Right lobe of liver (tissue), 6 donors: ENCODE data around the gene FMN2. TPM values are rescaled to one million over a fixed set of nuclear protein-coding genes. Genes with fewer than 3 reads are reported as not detected.

Experiments
- ATAC-seq, 4 donors: fragments of 200-7000 bp; cut with Tn5 transposase; one replicate each; pipeline ENCODE4 v1.9.1; 2020; ENCODE audit warnings: mild to moderate bottlenecking in 4 of 4, moderate library complexity in 4 of 4
- DNase-seq, 3 donors: peaks; one replicate each; pipeline ENCODE4 v3.0.0-alpha.2; 2020
- H3K27ac ChIP-seq, 3 donors: fragments of 200-600 bp; one replicate each; pipeline ENCODE4 v1.8.0; 2022
- H3K27me3 ChIP-seq, 2 donors: fragments of 200-600 bp; one replicate each; pipeline ENCODE4 v1.8.0; 2022
- H3K36me3 ChIP-seq, 4 donors: fragments of 200-600 bp; sonication (generic) in 1 of 4; one replicate each; pipeline versions ENCODE4 v1.5.1 to v1.8.0; 2017 to 2022; ENCODE audit warnings: control low read depth in 1 of 4
- H3K4me1 ChIP-seq, 4 donors: fragments of 200-600 bp; sonication (generic) in 1 of 4; one replicate each; pipeline versions ENCODE4 v1.5.1 to v1.8.0; 2017 to 2022; ENCODE audit warnings: control low read depth in 1 of 4
- H3K4me3 ChIP-seq, 3 donors: fragments of 200-600 bp; one replicate each; pipeline ENCODE4 v1.8.0; 2022
- H3K9me3 ChIP-seq, 4 donors: fragments of 200-600 bp; sonication (generic) in 1 of 4; one replicate each; pipeline versions ENCODE4 v1.5.1 to v1.8.0; 2017 to 2022; ENCODE audit warnings: control low read depth in 1 of 4
- POLR2A ChIP-seq: fragments of 450-650 bp; IDR thresholded peaks from one replicate; pipeline ENCODE4 v1.6.1; 2017; ENCODE audit warnings: antibody characterized with exemption, mild to moderate bottlenecking
- WGBS: methylation state at CpG from one replicate; pipeline ENCODE4 v1.1.6; 2018; ENCODE audit warnings: low coverage, low lambda C conversion rate; ENCODE audit not compliant: insufficient coverage; ENCODE audit errors: missing lambda C conversion rate; 5-methylcytosine and 5-hydroxymethylcytosine counted together
- intact Hi-C, 2 donors: fragments of 100-400 bp; cut with DNase I; formaldehyde crosslinking; loops; one replicate each; pipeline versions ENCODE4 v1.11.2 to v1.14.1; 2022
- total RNA-seq, 6 experiments: library from RNA; depleted of rRNA in 2 of 6; stranded (reverse); fragments of >200 nt in 2 of 6; fragmentation: NEBNext Ultra II Directional in 3 of 6; extraction: Animal tissue kit (Norgen Biotek cat#: 25700) in 3 of 6; gene quantifications; one replicate each; pipeline versions ENCODE4 v1.1.0 to v1.2.4, GENCODE V29; 2016 to 2023
- TF ChIP-seq, protein P1 (sequence below), 4 donors: fragments of 200-600 bp in 3 of 4; fragments of 450-650 bp in 1 of 4; IDR thresholded peaks; one replicate each; pipeline versions ENCODE4 v1.5.1 to v1.8.0; 2016 to 2022; ENCODE audit warnings: antibody characterized with exemption in 4 of 4, mild to moderate bottlenecking in 2 of 4
- donor health status: DM: no; HTN: yes; CAD: no.
- donor health status: DM: no; HTN: no; CAD: no.
- donor health status: DM: no; HTN: no; CAD: no.
- donor health status: DM: no; HTN: yes; CAD: no.
- donor health status: DM: no; HTN: yes; CAD: no.

FMN2 gene
- total RNA-seq, 6 experiments from 2014 or later, result 0.12 TPM; not detected in 5

DNA sequence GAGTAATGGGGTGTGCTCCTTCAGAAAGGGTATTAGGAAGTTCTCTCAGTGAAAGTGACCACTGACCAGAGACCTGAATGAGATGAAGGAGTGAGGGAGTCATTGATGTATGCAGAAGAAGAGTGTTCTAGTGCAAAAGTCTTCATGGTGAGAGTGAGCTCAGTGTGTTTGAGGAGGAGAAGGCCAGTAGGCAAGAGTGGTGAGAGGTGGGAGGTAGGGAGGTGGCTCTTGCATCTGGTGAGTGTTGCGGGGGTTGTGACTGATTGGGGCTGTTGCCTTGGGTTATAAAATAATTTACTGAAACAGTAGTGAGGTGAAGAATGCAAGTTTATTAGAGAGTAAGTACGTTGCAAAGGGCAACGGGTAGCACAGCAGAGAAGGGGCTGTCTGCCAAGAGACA is 26.2 kb downstream of the FMN2 start:
- ATAC-seq (no peak), DNase-seq (no peak)
- Histone ChIP-seq H3K4me3 (no peak overlapping the region), H3K9me3 (no peaks in the 10 kb centered on the region), H3K4me1 (no peaks in the 10 kb centered on the region), H3K36me3 (no peaks in the 10 kb centered on the region), H3K27me3 (no peaks in the 10 kb centered on the region), H3K27ac (no peak overlapping the region)
- TF ChIP-seq, protein P1, sequence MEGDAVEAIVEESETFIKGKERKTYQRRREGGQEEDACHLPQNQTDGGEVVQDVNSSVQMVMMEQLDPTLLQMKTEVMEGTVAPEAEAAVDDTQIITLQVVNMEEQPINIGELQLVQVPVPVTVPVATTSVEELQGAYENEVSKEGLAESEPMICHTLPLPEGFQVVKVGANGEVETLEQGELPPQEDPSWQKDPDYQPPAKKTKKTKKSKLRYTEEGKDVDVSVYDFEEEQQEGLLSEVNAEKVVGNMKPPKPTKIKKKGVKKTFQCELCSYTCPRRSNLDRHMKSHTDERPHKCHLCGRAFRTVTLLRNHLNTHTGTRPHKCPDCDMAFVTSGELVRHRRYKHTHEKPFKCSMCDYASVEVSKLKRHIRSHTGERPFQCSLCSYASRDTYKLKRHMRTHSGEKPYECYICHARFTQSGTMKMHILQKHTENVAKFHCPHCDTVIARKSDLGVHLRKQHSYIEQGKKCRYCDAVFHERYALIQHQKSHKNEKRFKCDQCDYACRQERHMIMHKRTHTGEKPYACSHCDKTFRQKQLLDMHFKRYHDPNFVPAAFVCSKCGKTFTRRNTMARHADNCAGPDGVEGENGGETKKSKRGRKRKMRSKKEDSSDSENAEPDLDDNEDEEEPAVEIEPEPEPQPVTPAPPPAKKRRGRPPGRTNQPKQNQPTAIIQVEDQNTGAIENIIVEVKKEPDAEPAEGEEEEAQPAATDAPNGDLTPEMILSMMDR (IDR thresholded peaks at IDR 0.05), result no peak
- TF ChIP-seq POLR2A, result no peak
- intact Hi-C loops, result no loop called here
- 49% methylated on average over 3 of the region's 3 CpGs for WGBS

DNA sequence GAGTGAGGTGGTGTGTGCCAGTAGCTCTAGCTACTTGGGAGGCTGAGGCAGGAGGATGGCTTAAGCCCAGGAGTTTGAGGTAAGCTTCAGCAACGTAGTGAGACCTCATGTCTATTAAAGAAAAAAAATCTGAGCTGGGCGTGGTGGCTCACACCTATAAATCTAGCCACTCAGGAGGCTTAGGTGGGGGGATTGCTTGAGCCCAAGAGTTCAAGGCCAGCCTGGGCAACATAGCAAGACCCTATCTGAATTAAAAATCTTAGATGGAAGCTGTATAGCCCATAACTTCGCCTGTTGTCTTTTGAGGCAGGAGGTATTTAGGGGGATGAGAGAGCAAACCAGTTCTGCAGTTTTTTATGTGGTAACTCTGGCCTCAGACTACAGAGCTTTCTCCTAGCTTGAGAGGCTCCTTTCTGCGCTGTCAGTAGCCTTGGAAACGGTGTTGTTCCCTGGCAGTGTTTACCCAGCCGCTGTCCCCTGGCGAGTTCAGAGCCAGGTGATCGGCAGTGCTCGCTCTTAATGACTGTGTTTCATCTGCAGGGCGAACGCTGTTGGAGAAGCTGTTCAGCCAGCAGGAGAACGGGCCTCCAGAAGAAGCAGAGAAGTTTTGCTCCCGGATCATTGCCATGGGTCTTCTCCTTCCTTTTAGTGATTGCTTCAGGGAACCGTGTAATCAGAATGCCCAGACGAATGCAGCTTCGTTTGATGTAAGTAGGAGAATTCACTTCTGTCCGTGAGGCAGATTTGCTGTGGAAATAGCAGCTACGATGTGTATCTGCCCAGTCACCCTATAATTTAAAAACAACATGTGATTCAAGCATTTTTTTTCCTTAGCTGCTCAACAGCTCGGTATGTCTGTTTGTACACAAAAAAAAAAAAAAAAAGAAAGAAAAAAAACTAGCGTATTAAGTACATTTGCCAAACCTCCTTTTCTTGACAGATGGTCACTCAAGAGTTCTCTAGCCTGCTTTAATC is 31.2 kb downstream of the FMN2 start:
- ATAC-seq, result no peak
- intact Hi-C loops, result no loop called here

DNA sequence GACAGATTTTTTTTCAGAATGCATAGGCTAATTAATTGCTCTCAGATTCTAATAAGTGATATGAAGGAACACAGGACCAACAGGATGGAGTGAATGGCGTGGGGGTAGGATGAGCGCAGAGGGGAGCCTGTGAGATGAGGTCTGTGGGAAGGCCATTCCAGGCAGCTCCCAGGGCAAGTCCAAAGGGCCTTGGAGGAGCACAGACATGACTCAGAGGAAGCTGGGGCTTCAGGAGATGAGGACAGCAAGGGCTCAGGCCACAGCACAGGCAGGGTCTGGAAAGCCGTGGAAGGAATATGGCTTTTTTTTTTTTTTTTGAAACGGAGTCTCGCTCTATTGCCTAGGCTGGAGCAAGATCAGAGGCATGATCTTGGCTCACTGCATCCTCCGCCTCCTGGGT is 35.1 kb downstream of the FMN2 start:
- Histone ChIP-seq H3K4me3 (no peak overlapping the region), H3K4me1 (no peaks in the 10 kb centered on the region), H3K36me3 (no peaks in the 10 kb centered on the region), H3K27ac (no peak overlapping the region), H3K27me3 (no peaks in the 10 kb centered on the region), H3K9me3 (no peaks in the 10 kb centered on the region)
- DNase-seq (no peak), ATAC-seq (no peak)
- TF ChIP-seq POLR2A, result no peak
- TF ChIP-seq, protein P1 (IDR thresholded peaks at IDR 0.05), result no peak
- 58% methylated on average over 3 of the region's 6 CpGs for WGBS
- intact Hi-C loops, result no loop called here

More for the DNA sequence above, 31.2 kb downstream of the FMN2 start:
- H3K27ac ChIP-seq, result no peak overlapping the region
- H3K4me1 ChIP-seq, result no peaks in the 10 kb centered on the region
- 41% methylated on average over 11 of the region's 20 CpGs for WGBS
- no peak for DNase-seq
- H3K4me3 ChIP-seq, result no peak overlapping the region
- H3K27me3 ChIP-seq, result no peaks in the 10 kb centered on the region
- H3K9me3 ChIP-seq, result no peaks in the 10 kb centered on the region
- no peaks in the 10 kb centered on the region for H3K36me3 ChIP-seq
- no peak for TF ChIP-seq POLR2A
- TF ChIP-seq, protein P1 (IDR thresholded peaks at IDR 0.05), result no peak

DNA sequence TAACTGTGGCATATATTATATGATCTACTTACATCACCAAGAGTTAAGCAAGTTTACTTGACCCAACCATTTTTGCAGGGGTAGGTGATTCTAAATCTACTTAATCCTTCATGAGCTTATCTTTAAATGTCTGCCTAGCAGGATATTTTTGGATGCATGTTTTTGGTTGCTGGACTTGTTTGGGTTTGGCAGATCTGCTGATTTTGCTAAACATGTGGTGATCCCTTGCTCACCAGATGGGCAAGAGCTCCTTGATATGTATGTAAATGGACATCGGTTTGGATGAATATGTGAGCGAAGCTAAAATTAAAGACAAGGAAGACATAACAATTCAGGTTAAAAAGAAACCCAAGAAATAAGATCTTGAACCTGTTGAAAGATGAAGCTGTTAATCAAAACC is 36.7 kb downstream of the FMN2 start:
- Histone ChIP-seq H3K4me1 (no peaks in the 10 kb centered on the region), H3K27me3 (no peaks in the 10 kb centered on the region), H3K4me3 (no peak overlapping the region), H3K9me3 (no peaks in the 10 kb centered on the region), H3K27ac (no peak overlapping the region), H3K36me3 (no peaks in the 10 kb centered on the region)
- 91% methylated on average over 2 of the region's 2 CpGs for WGBS
- ATAC-seq (no peak), DNase-seq (no peak)
- intact Hi-C loops, result no loop called here
- no peak for TF ChIP-seq POLR2A
- TF ChIP-seq, protein P1 (IDR thresholded peaks at IDR 0.05), result no peak
